GM12878 (cell line): ENCODE measurements around the gene LTB4R2. TPM values are rescaled to one million over a fixed set of nuclear protein-coding genes. Genes with fewer than 3 reads are reported as not detected.

Source experiments
- ATAC-seq: fragments of 200-7000 bp; cut with Tn5 transposase; 3 replicates; pipeline ENCODE4 v1.9.1; 2020; ENCODE audit warnings: mild to moderate bottlenecking, moderate library complexity
- BruUV-seq: library from RNA; stranded (reverse); fragments of 400-500 nt; replicated peaks from 2 replicates; lab custom pipeline; 2021; lab: Mats Ljungman, UMichigan
- CTCF ChIA-PET: fragments of 300-600 bp; sonication (Branson Sonifier 250); formaldehyde crosslinking; extraction: SDS; loops from one replicate; lab custom pipeline; 2021; ENCODE audit warnings: inconsistent platforms; lab: Yijun Ruan, JAX
- POLR2A ChIA-PET: fragments of 350-600 bp; formaldehyde crosslinking; extraction: SDS; loops from one replicate; lab custom pipeline; 2021; ENCODE audit warnings: inconsistent platforms; lab: Charles Lee
- RAD21 ChIA-PET: fragments of 300-600 bp; sonication (Branson Sonifier 250); formaldehyde crosslinking; loops from one replicate; lab custom pipeline; 2023; ENCODE audit warnings: antibody characterized with exemption; ENCODE audit not compliant: unreplicated experiment; lab: Charles Lee
- SMC1A ChIA-PET: fragments of 300-600 bp; sonication (Branson Sonifier 250); formaldehyde crosslinking; loops from one replicate; lab custom pipeline; 2023; ENCODE audit not compliant: unreplicated experiment, uncharacterized antibody; lab: Charles Lee
- DNase-seq: peaks from one replicate; pipeline ENCODE4 v3.0.0-alpha.2; 2011; ENCODE audit warnings: low read depth, low spot score
- FAIRE-seq: peaks from 3 replicates; lab custom pipeline; 2011; peaks lifted over from hg19 to GRCh38; lab: Jason Lieb, UNC
- H2AFZ ChIP-seq: 2 replicates; pipeline ENCODE4 v1.6.0; 2011; ENCODE audit warnings: low read depth, low read length, control low read depth; ENCODE audit not compliant: control insufficient read depth
- H3K27ac ChIP-seq: 2 replicates; pipeline ENCODE4 v1.5.1; 2011; ENCODE audit warnings: control low read depth; ENCODE audit not compliant: control insufficient read depth, insufficient read depth
- H3K27me3 ChIP-seq, 2 experiments: replicated peaks in 1 of 2; 2 replicates each; pipeline versions ENCODE4 v1.6.0 to v1.6.1; 2011; ENCODE audit warnings: low read length in 1 of 2; ENCODE audit not compliant: control insufficient read depth in 2 of 2, insufficient read depth in 2 of 2
- H3K36me3 ChIP-seq, 2 experiments: 2 replicates each; pipeline ENCODE4 v1.5.1; 2011; ENCODE audit warnings: low read length in 1 of 2; ENCODE audit not compliant: control insufficient read depth in 2 of 2, insufficient read depth in 2 of 2
- H3K4me1 ChIP-seq: 2 replicates; pipeline ENCODE4 v1.6.1; 2011; ENCODE audit warnings: mild to moderate bottlenecking, low read length, moderate library complexity, mixed read lengths; ENCODE audit not compliant: control insufficient read depth, insufficient read depth
- H3K4me2 ChIP-seq: 2 replicates; pipeline ENCODE4 v1.6.0; 2011; ENCODE audit warnings: control low read depth; ENCODE audit not compliant: control insufficient read depth, insufficient read depth
- H3K4me3 ChIP-seq: fragments of 200-600 bp; sonication (generic); 2 replicates; pipeline ENCODE4 v1.5.1; 2016
- H3K79me2 ChIP-seq: 2 replicates; pipeline ENCODE4 v1.6.0; 2011; ENCODE audit warnings: low read length; ENCODE audit not compliant: control insufficient read depth, insufficient read depth
- H3K9ac ChIP-seq: 2 replicates; pipeline ENCODE4 v1.8.0; 2011; ENCODE audit warnings: low read length, control low read depth, mixed read lengths; ENCODE audit not compliant: control insufficient read depth, insufficient read depth
- H3K9me3 ChIP-seq: replicated peaks from 3 replicates; pipeline ENCODE4 v1.5.1; 2011; ENCODE audit warnings: mild to moderate bottlenecking, low read length; ENCODE audit not compliant: control insufficient read depth, insufficient read depth
- H4K20me1 ChIP-seq: 2 replicates; pipeline ENCODE4 v1.6.0; 2011; ENCODE audit not compliant: control insufficient read depth, insufficient read depth
- ASH2L ChIP-seq: fragments of 300-600, 200-600 bp; sonication (generic); IDR thresholded peaks from 2 replicates; pipeline ENCODE4 v1.6.1; 2017; ENCODE audit warnings: low read depth, mild to moderate bottlenecking, borderline replicate concordance
- BCL11A ChIP-seq: IDR thresholded peaks from 2 replicates; pipeline ENCODE4 v1.6.1; 2011; ENCODE audit warnings: low read depth, low read length
- HCFC1 ChIP-seq: fragments of 150-350 bp; IDR thresholded peaks from 2 replicates; pipeline ENCODE4 v1.6.1; 2014; ENCODE audit warnings: low read length
- IRF4 ChIP-seq: IDR thresholded peaks from 2 replicates; pipeline ENCODE4 v1.6.1; 2011; ENCODE audit warnings: low read depth, low read length
- POLR2A ChIP-seq: IDR thresholded peaks from 2 replicates; pipeline ENCODE4 v1.6.1; 2011; ENCODE audit warnings: low read depth, mild to moderate bottlenecking, low read length
- WRNIP1 ChIP-seq: IDR thresholded peaks from 2 replicates; pipeline ENCODE4 v1.6.1; 2011; ENCODE audit warnings: low read depth, low read length, improper control_type of control experiment, borderline replicate concordance
- WGBS: methylation state at CpG from one replicate; pipeline ENCODE4 v1.1.6; 2016; ENCODE audit warnings: low lambda C conversion rate; ENCODE audit not compliant: insufficient replicate concordance, insufficient coverage; ENCODE audit errors: missing lambda C conversion rate; 5-methylcytosine and 5-hydroxymethylcytosine counted together
- in situ Hi-C: fragments of 300-500 bp; cut with MboI; formaldehyde crosslinking; loops from 9 replicates; pipeline ENCODE4 v1.14.3; 2018; ENCODE audit warnings: mixed read lengths
- intact Hi-C: fragments of 100-400 bp; cut with micrococcal nuclease; formaldehyde crosslinking; loops from one replicate; pipeline ENCODE4 v1.14.2; 2022; ENCODE audit not compliant: unreplicated experiment
- polyA plus RNA-seq, 11 experiments: library from polyadenylated mRNA; depleted of rRNA in 4 of 11; unstranded in 6 of 11; stranded (reverse) in 5 of 11; fragments of >200 nt; fragmentation: Nextera tagmentation in 4 of 11; fragmentation: Illumina TruSeq in 1 of 11; extraction: Ambion mirVana in 4 of 11; extraction: Trizol in 1 of 11; gene quantifications; 1 replicate in 1 of 11; 2 replicates in 10 of 11; pipeline versions ENCODE4 v1.2.1 to v1.2.3, GENCODE V29; 2011 to 2016; ENCODE audit warnings: inconsistent platforms in 2 of 11, missing spikeins in 2 of 11, low read depth in 1 of 11
- total RNA-seq, 4 experiments: library from RNA; depleted of rRNA in 3 of 4; stranded (reverse); fragments of >200 nt in 3 of 4; fragmentation: Illumina TruSeq in 1 of 4; extraction: Trizol in 1 of 4; gene quantifications; 2 replicates each; pipeline versions ENCODE4 v1.2.1 to v1.2.3, GENCODE V29; 2013 to 2021

LTB4R2 gene
- total and polyA plus RNA-seq, 10 of the 15 experiments (the other 5 are each of a cell fraction or from before 2014, with no cell fraction given), result 0.06 to 16.0 (median 2.6) TPM

DNA sequence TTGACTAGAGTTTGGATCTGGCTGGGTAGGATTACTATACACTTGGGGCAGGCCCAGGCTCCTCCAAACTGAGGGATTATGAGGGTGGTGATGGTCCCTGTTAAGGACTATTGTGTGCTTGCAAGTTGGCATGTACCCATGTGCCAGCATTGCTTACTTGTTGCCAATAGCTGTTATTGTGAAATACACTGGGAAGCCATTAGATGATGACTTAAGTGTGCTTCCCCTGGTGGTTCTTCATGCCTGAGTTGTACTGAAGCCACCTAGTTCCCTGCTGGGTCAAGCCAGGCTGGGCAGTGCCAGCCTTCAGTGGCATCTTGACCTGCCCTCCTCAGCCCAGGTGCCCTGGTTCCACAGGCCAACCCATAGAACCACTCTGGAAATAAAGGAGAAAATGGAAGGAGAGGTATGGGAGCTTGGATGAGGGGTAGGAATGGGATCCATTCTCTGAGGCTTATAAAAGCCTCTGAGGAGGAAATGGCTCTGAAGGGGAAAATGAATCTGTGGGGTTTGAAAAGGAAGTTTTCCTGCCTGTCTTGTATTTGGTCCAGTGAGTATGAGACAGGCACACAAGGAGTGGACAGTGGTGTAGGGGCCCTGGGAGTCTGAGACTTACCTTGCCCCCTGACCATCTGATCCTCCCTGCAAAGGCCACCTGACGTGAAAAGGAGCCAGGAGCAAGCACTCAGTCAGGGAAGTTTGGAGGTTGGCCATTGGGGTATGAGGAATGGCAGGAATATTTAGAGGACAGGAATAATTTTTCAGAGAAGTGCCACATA, 2.1 kb downstream of the LTB4R2 start:
- Histone ChIP-seq H3K27me3 (no peaks in the 10 kb centered on the region), H3K79me2 (no peaks in the 10 kb centered on the region), H3K9ac (no peak overlapping the region; the same call in 1 of the 2 replicates), H3K27ac (no peak overlapping the region)
- ChIA-PET POLR2A (interaction anchor here (1.2 to 1.9 kb wide), 2 partner anchors 15 to 120 kb away, joined by 3 to 4 read pairs; no protein-coding TSS in a partner anchor), SMC1A (interaction anchor here (0.6 to 2.4 kb wide), 2 partner anchors 34 to 119 kb away, joined by 3 to 5 read pairs; no protein-coding TSS in a partner anchor), CTCF (interaction anchor here (0.6 to 7.9 kb wide), 13 partner anchors 10 to 297 kb away, joined by 3 to 149 read pairs (median 4); partner anchors contain the start of genes DHRS1, IRF9, KHNYN and NOP9)
- no TSS peak for BruUV-seq
- WGBS, result 100% methylated on average over 1 of the region's 1 CpG
- TF ChIP-seq HCFC1 (no peak), IRF4 (no peak), ASH2L (no peak), POLR2A (peak; percentile 32; the same call in 1 of the 2 replicates), BCL11A (no peak), WRNIP1 (no peak)
- TF ChIP-seq, all 136 proteins: peak for 1
- Histone ChIP-seq H2AFZ (no peak overlapping the region), H3K4me2 (peak overlapping the region; percentile 46), H3K36me3 (peaks cover 0 to 2% of the 10 kb centered on the region in 2 experiments; a peak in 3 of 4 replicates), H3K9me3 (no peaks in the 10 kb centered on the region), H3K4me3 (peak overlapping the region; percentile 47; the same call in 1 of the 2 replicates), H3K4me1 (peaks cover 37% of the 10 kb centered on the region), H4K20me1 (no peaks in the 10 kb centered on the region)
- intact Hi-C loops, result no loop called here
- FAIRE-seq (no peak), DNase-seq (no peak), ATAC-seq (0 out of 3 replicates have a peak, but pooled peaks have one; percentile 3)
- RAD21 ChIA-PET, result interaction anchor here (1.0 to 1.9 kb wide), 3 partner anchors 15 to 70 kb away, joined by 3 to 7 read pairs (median 4); partner anchors contain the start of gene TINF2
- in situ Hi-C loops, result no loop called here
